ENCODE measurements around the gene C4orf50. TPM values are rescaled to one million over a fixed set of nuclear protein-coding genes. Genes with fewer than 3 reads are reported as not detected.

Gene C4orf50
- total and polyA plus RNA-seq, 10 of the 15 experiments (the other 5 are each of a cell fraction or from before 2014, with no cell fraction given), result 0.04 to 0.09 (median 0.05) TPM; not detected in 3

DNA sequence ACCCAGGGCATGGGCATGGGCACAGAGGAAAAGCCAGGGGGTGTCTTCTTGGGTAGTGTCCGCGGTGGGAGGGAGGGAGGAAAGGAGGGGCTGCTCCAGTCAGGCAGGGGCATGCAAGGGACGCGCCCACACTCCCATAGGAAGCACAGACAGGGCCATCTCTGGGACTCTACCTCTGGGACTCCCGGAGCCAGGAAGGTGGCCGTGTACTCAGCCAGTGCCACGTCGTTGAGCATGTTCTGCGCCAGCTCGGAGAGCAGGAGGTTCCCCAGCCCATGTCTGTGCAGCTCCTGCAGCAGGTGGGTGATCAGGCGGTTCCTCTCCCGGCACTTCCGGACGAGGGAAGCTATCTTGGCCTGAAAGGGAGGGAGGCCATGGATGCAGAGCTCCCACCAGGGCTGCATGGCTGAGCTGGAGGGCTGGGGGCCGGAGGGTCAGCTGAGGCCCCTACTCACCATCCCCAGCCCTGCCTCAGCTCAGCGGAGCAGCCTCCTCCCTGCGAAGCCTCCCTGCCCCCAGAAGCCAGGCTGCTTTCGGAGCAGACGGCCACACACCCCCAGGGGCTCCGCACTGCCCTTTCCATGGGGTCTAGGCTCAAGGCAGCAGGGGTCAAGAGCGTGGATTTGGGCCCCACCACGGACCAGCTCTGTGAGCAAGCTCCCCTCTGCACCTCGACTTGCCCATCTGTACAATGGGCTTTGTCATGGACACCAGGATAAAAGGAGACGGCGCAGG lies 44.6 kb downstream of the C4orf50 start:
- H3K4me2 ChIP-seq (ENCODE audit: control insufficient read depth, insufficient read depth), result no peak overlapping the region
- H3K9ac ChIP-seq (ENCODE audit: control insufficient read depth, insufficient read depth, low read length), result no peak overlapping the region
- H3K4me3 ChIP-seq, result no peak overlapping the region
- intact Hi-C loops (cut with micrococcal nuclease; ENCODE audit: unreplicated experiment) (loop anchor here (10.0 kb wide), 1 partner anchor 149 kb away; no protein-coding TSS in a partner anchor), in situ Hi-C loops (cut with MboI) (no loop called here)
- no peaks in the 10 kb centered on the region for H3K79me2 ChIP-seq (ENCODE audit: control insufficient read depth, insufficient read depth, low read length)
- ChIA-PET RAD21 (ENCODE audit: unreplicated experiment) (no interaction called here), SMC1A (ENCODE audit: uncharacterized antibody, unreplicated experiment) (no interaction called here), POLR2A (no interaction called here), CTCF (no interaction called here)
- peaks cover under 1% of the 10 kb centered on the region; the same call in 1 of the 2 replicates for H4K20me1 ChIP-seq (ENCODE audit: control insufficient read depth, insufficient read depth)
- no peak overlapping the region for H2AFZ ChIP-seq (ENCODE audit: control insufficient read depth, low read depth, low read length)
- no peak for FAIRE-seq
- H3K36me3 ChIP-seq (ENCODE audit: control insufficient read depth in 2 of 2, insufficient read depth in 2 of 2, low read length in 1 of 2), result no peaks in the 10 kb centered on the region
- no peak overlapping the region for H3K27ac ChIP-seq (ENCODE audit: control insufficient read depth, insufficient read depth)
- H3K27me3 ChIP-seq (replicated peaks in 1 of 2; ENCODE audit: control insufficient read depth in 2 of 2, insufficient read depth in 2 of 2, low read length in 1 of 2), result peaks cover 0 to 4% of the 10 kb centered on the region in 2 experiments; a peak in 2 of 4 replicates
- no TSS peak for BruUV-seq (replicated peaks)
- no peak for ATAC-seq
- no peaks in the 10 kb centered on the region for H3K9me3 ChIP-seq (replicated peaks; ENCODE audit: control insufficient read depth, insufficient read depth, low read length)
- no peak for DNase-seq (ENCODE audit: low read depth, low spot score)
- TF ChIP-seq RAD51 (IDR thresholded peaks at IDR 0.05) (no peak), KDM1A (IDR thresholded peaks at IDR 0.05; ENCODE audit: borderline replicate concordance) (no peak), YBX1 (IDR thresholded peaks at IDR 0.05) (no peak), GABPA (IDR thresholded peaks at IDR 0.05; ENCODE audit: low read depth) (no peak)
- TF ChIP-seq, protein P1, sequence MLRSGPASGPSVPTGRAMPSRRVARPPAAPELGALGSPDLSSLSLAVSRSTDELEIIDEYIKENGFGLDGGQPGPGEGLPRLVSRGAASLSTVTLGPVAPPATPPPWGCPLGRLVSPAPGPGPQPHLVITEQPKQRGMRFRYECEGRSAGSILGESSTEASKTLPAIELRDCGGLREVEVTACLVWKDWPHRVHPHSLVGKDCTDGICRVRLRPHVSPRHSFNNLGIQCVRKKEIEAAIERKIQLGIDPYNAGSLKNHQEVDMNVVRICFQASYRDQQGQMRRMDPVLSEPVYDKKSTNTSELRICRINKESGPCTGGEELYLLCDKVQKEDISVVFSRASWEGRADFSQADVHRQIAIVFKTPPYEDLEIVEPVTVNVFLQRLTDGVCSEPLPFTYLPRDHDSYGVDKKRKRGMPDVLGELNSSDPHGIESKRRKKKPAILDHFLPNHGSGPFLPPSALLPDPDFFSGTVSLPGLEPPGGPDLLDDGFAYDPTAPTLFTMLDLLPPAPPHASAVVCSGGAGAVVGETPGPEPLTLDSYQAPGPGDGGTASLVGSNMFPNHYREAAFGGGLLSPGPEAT (IDR thresholded peaks at IDR 0.05; ENCODE audit: low read depth), result no peak
- H3K4me1 ChIP-seq (ENCODE audit: control insufficient read depth, insufficient read depth, low read length), result no peaks in the 10 kb centered on the region
- WGBS (ENCODE audit: insufficient coverage, insufficient replicate concordance, low lambda C conversion rate, missing lambda C conversion rate), result 50% methylated on average over 22 of the region's 25 CpGs

- WGBS (ENCODE audit: insufficient coverage, insufficient replicate concordance, low lambda C conversion rate, missing lambda C conversion rate), result 55% methylated on average over 10 of the region's 10 CpGs
- TF ChIP-seq RELA (IDR thresholded peaks at IDR 0.05; ENCODE audit: borderline replicate concordance, partially characterized antibody), result no peak
- TF ChIP-seq POLR2AphosphoS2 (IDR thresholded peaks at IDR 0.05; ENCODE audit: low read depth, low read length), result no peak
- TF ChIP-seq NFYA (IDR thresholded peaks at IDR 0.05; ENCODE audit: borderline replicate concordance, low read depth, low read length), result no peak
- no peak for TF ChIP-seq BRCA1 (IDR thresholded peaks at IDR 0.05; ENCODE audit: low read depth, low read length)
- TF ChIP-seq YY1 (IDR thresholded peaks at IDR 0.05; ENCODE audit: low read depth, low read length), result no peak
- TF ChIP-seq BCL11A (IDR thresholded peaks at IDR 0.05; ENCODE audit: low read depth, low read length), result no peak
- no peak for TF ChIP-seq ZBTB40 (IDR thresholded peaks at IDR 0.05; ENCODE audit: borderline replicate concordance)
Measured at GRCh38 chr4:5973033-5973432, 45.2 kb downstream of the C4orf50 start.

More at GRCh38 chr4:5973033-5973432, 45.2 kb downstream of the C4orf50 start:
- no peak for FAIRE-seq
- no peak overlapping the region for H3K9ac ChIP-seq (ENCODE audit: control insufficient read depth, insufficient read depth, low read length)
- no peaks in the 10 kb centered on the region for H3K9me3 ChIP-seq (replicated peaks; ENCODE audit: control insufficient read depth, insufficient read depth, low read length)
- H3K4me1 ChIP-seq (ENCODE audit: control insufficient read depth, insufficient read depth, low read length), result no peaks in the 10 kb centered on the region
- in situ Hi-C loops (cut with MboI) (no loop called here), intact Hi-C loops (cut with micrococcal nuclease; ENCODE audit: unreplicated experiment) (loop anchor here (10.0 kb wide), 1 partner anchor 148 kb away; no protein-coding TSS in a partner anchor)
- no TSS peak for BruUV-seq (replicated peaks)
- no peaks in the 10 kb centered on the region for H3K79me2 ChIP-seq (ENCODE audit: control insufficient read depth, insufficient read depth, low read length)
- H3K27me3 ChIP-seq (replicated peaks in 1 of 2; ENCODE audit: control insufficient read depth in 2 of 2, insufficient read depth in 2 of 2, low read length in 1 of 2), result no peaks in the 10 kb centered on the region; a peak in 1 of 4 replicates
- CTCF ChIA-PET, result no interaction called here
- no peak for DNase-seq (ENCODE audit: low read depth, low spot score)
- POLR2A ChIA-PET, result no interaction called here
- no peak overlapping the region for H3K27ac ChIP-seq (ENCODE audit: control insufficient read depth, insufficient read depth)
- H4K20me1 ChIP-seq (ENCODE audit: control insufficient read depth, insufficient read depth), result peaks cover 3% of the 10 kb centered on the region; the same call in 1 of the 2 replicates
- no peak overlapping the region for H3K4me3 ChIP-seq
- H3K36me3 ChIP-seq (ENCODE audit: control insufficient read depth in 2 of 2, insufficient read depth in 2 of 2, low read length in 1 of 2), result no peaks in the 10 kb centered on the region
- RAD21 ChIA-PET (ENCODE audit: unreplicated experiment), result no interaction called here
- H2AFZ ChIP-seq (ENCODE audit: control insufficient read depth, low read depth, low read length), result no peak overlapping the region
- H3K4me2 ChIP-seq (ENCODE audit: control insufficient read depth, insufficient read depth), result no peak overlapping the region
- SMC1A ChIA-PET (ENCODE audit: uncharacterized antibody, unreplicated experiment), result no interaction called here
- ATAC-seq, result no peak

Measured in GM12878 (cell line).